PC-3 (cell line): ENCODE results near the gene ZNF672. TPM values are rescaled to one million over a fixed set of nuclear protein-coding genes. Genes with fewer than 3 reads are reported as not detected.

Experiments used
- ATAC-seq: fragments of 200-7000 bp; cut with Tn5 transposase; 2 replicates; pipeline ENCODE4 v1.9.1; 2020; ENCODE audit warnings: mild to moderate bottlenecking, moderate library complexity
- BruUV-seq: library from RNA; stranded (reverse); fragments of 400-500 nt; replicated peaks from 2 replicates; lab custom pipeline; 2021; lab: Mats Ljungman, UMichigan
- CTCF ChIA-PET: fragments of 300-600 bp; sonication (Branson Sonifier 250); formaldehyde crosslinking; loops from one replicate; lab custom pipeline; 2022; ENCODE audit warnings: antibody characterized with exemption; lab: Charles Lee
- POLR2A ChIA-PET: fragments of 300-600 bp; sonication (Branson Sonifier 250); formaldehyde crosslinking; loops from one replicate; lab custom pipeline; 2022; ENCODE audit warnings: antibody characterized with exemption; ENCODE audit not compliant: unreplicated experiment; lab: Charles Lee
- DNase-seq: peaks from one replicate; pipeline ENCODE4 v3.0.0-alpha.2; 2015
- H2AFZ ChIP-seq: fragments of 300-600 bp; sonication (generic); 2 replicates; pipeline ENCODE4 v1.6.0; 2016; ENCODE audit warnings: antibody characterized with exemption, low read length
- H3F3A ChIP-seq: fragments of 300-600 bp; sonication (generic); one replicate; pipeline ENCODE4 v1.6.0; 2017; ENCODE audit warnings: antibody characterized with exemption, low read length, control low read depth, mild to moderate bottlenecking; ENCODE audit not compliant: unreplicated experiment
- H3K27ac ChIP-seq: fragments of 300-600 bp; sonication (generic); 2 replicates; pipeline ENCODE4 v1.5.1; 2016; ENCODE audit warnings: mild to moderate bottlenecking, low read length
- H3K27me3 ChIP-seq: fragments of 300-600 bp; sonication (generic); 2 replicates; pipeline ENCODE4 v1.6.1; 2016; ENCODE audit warnings: low read length, mixed read lengths
- H3K36me3 ChIP-seq: fragments of 300-600 bp; sonication (generic); 2 replicates; pipeline ENCODE4 v1.6.1; 2016; ENCODE audit warnings: low read depth, mixed run types, low read length, mixed read lengths
- H3K4me1 ChIP-seq: fragments of 300-600 bp; sonication (generic); 2 replicates; pipeline ENCODE4 v1.5.1; 2016; ENCODE audit warnings: low read length; ENCODE audit not compliant: insufficient read depth
- H3K4me2 ChIP-seq: fragments of 300-600 bp; sonication (generic); 2 replicates; pipeline ENCODE4 v1.6.0; 2016; ENCODE audit warnings: low read length
- H3K4me3 ChIP-seq: fragments of 300-600 bp; sonication (generic); 2 replicates; pipeline ENCODE4 v1.5.1; 2016; ENCODE audit warnings: mild to moderate bottlenecking, low read length, mixed read lengths
- H3K79me2 ChIP-seq: fragments of 300-600 bp; sonication (generic); 2 replicates; pipeline ENCODE4 v1.6.1; 2017; ENCODE audit warnings: low read length, mixed read lengths
- H3K9ac ChIP-seq: fragments of 300-600 bp; sonication (generic); 2 replicates; pipeline ENCODE4 v1.6.0; 2016; ENCODE audit warnings: mild to moderate bottlenecking, low read length
- H3K9me2 ChIP-seq: fragments of 300-600 bp; sonication (generic); replicated peaks from 2 replicates; pipeline ENCODE4 v1.6.1; 2016; ENCODE audit warnings: mixed run types, low read length, mixed read lengths
- H3K9me3 ChIP-seq: fragments of 300-600 bp; sonication (generic); 2 replicates; pipeline ENCODE4 v1.6.1; 2016; ENCODE audit warnings: low read length, mixed read lengths
- H4K20me1 ChIP-seq: fragments of 300-600 bp; sonication (generic); 2 replicates; pipeline ENCODE4 v1.6.1; 2016; ENCODE audit warnings: low read length, mixed read lengths
- CTCF ChIP-seq: fragments of 300-600 bp; sonication (generic); conservative IDR thresholded peaks from 2 replicates; pipeline ENCODE4 v1.5.1; 2017; ENCODE audit warnings: antibody characterized with exemption, low read depth, mild to moderate bottlenecking, low read length
- EZH2 ChIP-seq: fragments of 300-600 bp; sonication (generic); IDR thresholded peaks from one replicate; pipeline ENCODE4 v1.6.1; 2017; ENCODE audit warnings: antibody characterized with exemption, mild to moderate bottlenecking, low read length; ENCODE audit not compliant: unreplicated experiment
- EZH2phosphoT487 ChIP-seq: fragments of 300-600 bp; sonication (generic); IDR thresholded peaks from 2 replicates; pipeline ENCODE4 v1.6.1; 2018; ENCODE audit warnings: mild to moderate bottlenecking, antibody characterized with exemption, low read length, borderline replicate concordance
- intact Hi-C: fragments of 100-400 bp; cut with micrococcal nuclease; formaldehyde crosslinking; loops from 2 replicates; pipeline ENCODE4 v1.9.0; 2023
- total RNA-seq: library from RNA; depleted of rRNA; stranded (reverse); fragments of >200 nt; gene quantifications from 2 replicates; pipeline ENCODE4 v1.2.3, GENCODE V29; 2014

ZNF672 gene
- total RNA-seq, 1 experiment from 2014 or later: 83.9 TPM

- H3K27me3 ChIP-seq: no peaks in the 10 kb centered on the region
- H2AFZ ChIP-seq: peak overlapping the region; percentile 95
- H3K4me3 ChIP-seq: peak overlapping the region; percentile 73
- peaks cover 19% of the 10 kb centered on the region for H3K36me3 ChIP-seq
- no peak for ATAC-seq
- peaks cover 5% of the 10 kb centered on the region for H3F3A ChIP-seq
- intact Hi-C loops: no loop called here
- ChIA-PET CTCF (interaction anchor here (0.6 to 1.8 kb wide), 4 partner anchors 13 to 101 kb away, joined by 5 to 12 read pairs (median 12); partner anchors contain the start of genes ZNF672 and ZNF692), POLR2A (interaction anchor here (0.6 to 2.4 kb wide), 3 partner anchors 13 to 1615 kb away, joined by 6 to 53 read pairs (median 14); partner anchors contain the start of gene ZNF672)
- no peaks in the 10 kb centered on the region for H3K9me2 ChIP-seq
- H3K4me1 ChIP-seq: peaks cover 66% of the 10 kb centered on the region
- H3K79me2 ChIP-seq: peaks cover 53% of the 10 kb centered on the region
- peak overlapping the region; percentile 85 for H3K27ac ChIP-seq
- no peaks in the 10 kb centered on the region for H4K20me1 ChIP-seq
- H3K9ac ChIP-seq: peak overlapping the region; percentile 80
- peak overlapping the region; percentile 88 for H3K4me2 ChIP-seq
- DNase-seq: no peak
- TF ChIP-seq EZH2 (no peak), EZH2phosphoT487 (no peak), CTCF (no peak)
- H3K9me3 ChIP-seq: no peaks in the 10 kb centered on the region
- no TSS peak for BruUV-seq
Observed at GRCh38 chr1:248825136-248825535, 12.9 kb upstream of the ZNF672 start.

- peaks cover 62% of the 10 kb centered on the region for H3K4me1 ChIP-seq
- H3K9ac ChIP-seq: peak overlapping the region; percentile 80
- POLR2A ChIA-PET: interaction anchor here (0.6 to 2.4 kb wide), 4 partner anchors 12 to 1615 kb away, joined by 3 to 53 read pairs (median 10); partner anchors contain the start of gene ZNF672
- H2AFZ ChIP-seq: peak overlapping the region; percentile 95
- TF ChIP-seq CTCF: no peak
- no peak for TF ChIP-seq EZH2
- no peak for TF ChIP-seq EZH2phosphoT487
- CTCF ChIA-PET: interaction anchor here (0.6 to 1.8 kb wide), 4 partner anchors 12 to 101 kb away, joined by 5 to 12 read pairs (median 12); partner anchors contain the start of genes ZNF672 and ZNF692
- no peaks in the 10 kb centered on the region for H3K27me3 ChIP-seq
- DNase-seq (no peak), ATAC-seq (peak; percentile 1)
- H3F3A ChIP-seq: peaks cover 5% of the 10 kb centered on the region
- no peaks in the 10 kb centered on the region for H3K9me2 ChIP-seq
- peaks cover 15% of the 10 kb centered on the region for H3K36me3 ChIP-seq
- no TSS peak for BruUV-seq
- H3K9me3 ChIP-seq: no peaks in the 10 kb centered on the region
- intact Hi-C loops: no loop called here
- peak overlapping the region; percentile 85 for H3K27ac ChIP-seq
- peaks cover 49% of the 10 kb centered on the region for H3K79me2 ChIP-seq
- peak overlapping the region; percentile 73 for H3K4me3 ChIP-seq
- H4K20me1 ChIP-seq: no peaks in the 10 kb centered on the region
- H3K4me2 ChIP-seq: peak overlapping the region; percentile 88
Observed at GRCh38 chr1:248825573-248825908, 12.5 kb upstream of the ZNF672 start.
